ENCODE data around the gene SMDT1.
"Not testable (repeated sequence)": the region's sequence is repeated elsewhere in the genome, so short reads cannot be mapped to it uniquely, and the experiment has no call there.

SMDT1 gene

GRCh38 chr22:42108848-42109247 lies 29.3 kb downstream of the SMDT1 start:
- in situ Hi-C loops (cut with MboI; ENCODE audit: low sequenced_read_pairs), result no loop called here

GRCh38 chr22:42111798-42112197 lies 32.3 kb downstream of the SMDT1 start:
- in situ Hi-C loops (cut with MboI; ENCODE audit: low sequenced_read_pairs), result no loop called here

- in situ Hi-C loops (cut with MboI; ENCODE audit: low sequenced_read_pairs), result not testable (repeated sequence)
Observed at GRCh38 chr22:42112793-42113192, 33.3 kb downstream of the SMDT1 start.

GRCh38 chr22:42114721-42115120 lies 35.2 kb downstream of the SMDT1 start:
- in situ Hi-C loops (cut with MboI; ENCODE audit: low sequenced_read_pairs), result no loop called here

- in situ Hi-C loops (cut with MboI; ENCODE audit: low sequenced_read_pairs), result not testable (repeated sequence)
Observed at GRCh38 chr22:42115420-42115830, 35.9 kb downstream of the SMDT1 start.

GRCh38 chr22:42116848-42117424 lies 37.4 kb downstream of the SMDT1 start:
- in situ Hi-C loops (cut with MboI; ENCODE audit: low sequenced_read_pairs), result no loop called here

GRCh38 chr22:42120231-42121021 lies 40.9 kb downstream of the SMDT1 start:
- in situ Hi-C loops (cut with MboI; ENCODE audit: low sequenced_read_pairs), result not testable (repeated sequence)

- in situ Hi-C loops (cut with MboI; ENCODE audit: low sequenced_read_pairs), result not testable (repeated sequence)
Observed at GRCh38 chr22:42123529-42123928, 44.0 kb downstream of the SMDT1 start.

- in situ Hi-C loops (cut with MboI; ENCODE audit: low sequenced_read_pairs), result no loop called here
Observed at GRCh38 chr22:42127606-42128005, 48.1 kb downstream of the SMDT1 start.

GRCh38 chr22:42128007-42128406 lies 48.5 kb downstream of the SMDT1 start:
- in situ Hi-C loops (cut with MboI; ENCODE audit: low sequenced_read_pairs), result not testable (repeated sequence)

GRCh38 chr22:42128776-42129694 lies 49.5 kb downstream of the SMDT1 start:
- in situ Hi-C loops (cut with MboI; ENCODE audit: low sequenced_read_pairs), result not testable (repeated sequence)

GRCh38 chr22:42130182-42130581 lies 50.7 kb downstream of the SMDT1 start:
- in situ Hi-C loops (cut with MboI; ENCODE audit: low sequenced_read_pairs), result not testable (repeated sequence)

- in situ Hi-C loops (cut with MboI; ENCODE audit: low sequenced_read_pairs), result not testable (repeated sequence)
Observed at GRCh38 chr22:42130639-42131431, 51.3 kb downstream of the SMDT1 start, which contains the start of gene CYP2D6. Gene CYP2D6, minus strand, starts transcription at chr22:42130810. Its CDS starts 19 bp downstream, at chr22:42130791.

GRCh38 chr22:42131562-42131961 lies 52.1 kb downstream of the SMDT1 start:
- in situ Hi-C loops (cut with MboI; ENCODE audit: low sequenced_read_pairs), result no loop called here

GRCh38 chr22:42132457-42132856 lies 53.0 kb downstream of the SMDT1 start:
- in situ Hi-C loops (cut with MboI; ENCODE audit: low sequenced_read_pairs), result no loop called here
